HCT116 (cell line): Measurements from ENCODE around the gene UTS2B.

Source experiments
- ATF3 ChIP-seq: IDR thresholded peaks from 2 replicates; pipeline ENCODE4 v1.6.1; 2012
- CEBPB ChIP-seq: IDR thresholded peaks from 2 replicates; pipeline ENCODE4 v1.6.1; 2012; ENCODE audit warnings: low read depth
- CTCF ChIP-seq, 3 experiments: fragments of 200-600 bp in 1 of 3; sonication (generic) in 1 of 3; IDR thresholded peaks in 2 of 3; conservative IDR thresholded peaks in 1 of 3; 2 replicates each; pipeline ENCODE4 v1.5.1; 2012 to 2017; ENCODE audit warnings: low read depth in 2 of 3, low read length in 2 of 3, antibody characterized with exemption in 1 of 3, borderline replicate concordance in 1 of 3, control low read depth in 1 of 3, mild to moderate bottlenecking in 1 of 3, mixed read lengths in 1 of 3, mixed run types in 1 of 3, moderate library complexity in 1 of 3; ENCODE audit not compliant: insufficient read depth in 1 of 3
- EZH2 ChIP-seq: fragments of 200-600 bp; sonication (generic); IDR thresholded peaks from 2 replicates; pipeline ENCODE4 v1.6.1; 2017; ENCODE audit warnings: antibody characterized with exemption, mixed run types
- EZH2phosphoT487 ChIP-seq: fragments of 200-600 bp; IDR thresholded peaks from 2 replicates; pipeline ENCODE4 v1.6.1; 2018; ENCODE audit warnings: antibody characterized with exemption, borderline replicate concordance
- POLR2A ChIP-seq: IDR thresholded peaks from 2 replicates; pipeline ENCODE4 v1.7.0; 2011; ENCODE audit warnings: borderline replicate concordance; ENCODE audit not compliant: insufficient read depth, insufficient read length; ENCODE audit errors: extremely low read depth
- POLR2AphosphoS5 ChIP-seq: IDR thresholded peaks from 2 replicates; pipeline ENCODE4 v1.6.1; 2011; ENCODE audit warnings: mild to moderate bottlenecking, low read depth, low read length, moderate library complexity
- RAD21 ChIP-seq: IDR thresholded peaks from 2 replicates; pipeline ENCODE4 v1.6.1; 2012; ENCODE audit warnings: low read depth, mild to moderate bottlenecking
- REST ChIP-seq: IDR thresholded peaks from 2 replicates; pipeline ENCODE4 v1.6.1; 2012; ENCODE audit warnings: low read depth
- SIN3A ChIP-seq: IDR thresholded peaks from 2 replicates; pipeline ENCODE4 v1.6.1; 2012; ENCODE audit warnings: low read depth
- SP1 ChIP-seq: IDR thresholded peaks from 2 replicates; pipeline ENCODE4 v1.6.1; 2012; ENCODE audit warnings: low read depth
- TCF7L2 ChIP-seq: IDR thresholded peaks from 2 replicates; pipeline ENCODE4 v1.7.0; 2011; ENCODE audit warnings: borderline replicate concordance, inconsistent platforms; ENCODE audit not compliant: insufficient read depth, insufficient read length; ENCODE audit errors: extremely low read depth
- YY1 ChIP-seq: IDR thresholded peaks from 2 replicates; pipeline ENCODE4 v1.6.1; 2011; ENCODE audit warnings: low read length, low read depth, moderate library complexity, mild to moderate bottlenecking; ENCODE audit not compliant: insufficient replicate concordance; ENCODE audit errors: extremely low read depth

- TF ChIP-seq EZH2 (no peak), RAD21 (no peak), SP1 (no peak), TCF7L2 (no peak), CTCF (IDR thresholded peaks at IDR 0.05 in 2 of 3, conservative IDR thresholded peaks at IDR 0.05 in 1 of 3; ENCODE audit: borderline replicate concordance in 1 of 3, insufficient read depth in 1 of 3, low read depth in 2 of 3, low read length in 2 of 3) (no peak), EZH2phosphoT487 (no peak), REST (no peak), POLR2A (no peak), POLR2AphosphoS5 (no peak), ATF3 (no peak), SIN3A (no peak), CEBPB (no peak), YY1 (no peak)
Observed at GRCh38 chr3:191369616-191370010, 39.3 kb upstream of the UTS2B start.
